Gastroesophageal sphincter (tissue), 3 donors: Measurements from ENCODE around the gene ZNF236.

ENCODE experiments used
- CTCF ChIP-seq, 4 experiments: fragments of 200-600 bp in 2 of 4; fragments of 450-650 bp in 2 of 4; sonication (generic) in 1 of 4; IDR thresholded peaks; one replicate each; pipeline ENCODE4 v1.5.1; 2017 to 2019; ENCODE audit warnings: antibody characterized with exemption in 4 of 4, mild to moderate bottlenecking in 2 of 4, moderate library complexity in 2 of 4
- EP300 ChIP-seq: sonication (generic); formaldehyde crosslinking; IDR thresholded peaks from one replicate; pipeline ENCODE4 v1.6.1; 2017; ENCODE audit warnings: antibody characterized with exemption, mild to moderate bottlenecking
- POLR2A ChIP-seq, 2 donors: fragments of 450-650 bp; IDR thresholded peaks; one replicate each; pipeline ENCODE4 v1.6.1; 2017; ENCODE audit warnings: antibody characterized with exemption in 2 of 2, mild to moderate bottlenecking in 2 of 2, moderate library complexity in 1 of 2

DNA sequence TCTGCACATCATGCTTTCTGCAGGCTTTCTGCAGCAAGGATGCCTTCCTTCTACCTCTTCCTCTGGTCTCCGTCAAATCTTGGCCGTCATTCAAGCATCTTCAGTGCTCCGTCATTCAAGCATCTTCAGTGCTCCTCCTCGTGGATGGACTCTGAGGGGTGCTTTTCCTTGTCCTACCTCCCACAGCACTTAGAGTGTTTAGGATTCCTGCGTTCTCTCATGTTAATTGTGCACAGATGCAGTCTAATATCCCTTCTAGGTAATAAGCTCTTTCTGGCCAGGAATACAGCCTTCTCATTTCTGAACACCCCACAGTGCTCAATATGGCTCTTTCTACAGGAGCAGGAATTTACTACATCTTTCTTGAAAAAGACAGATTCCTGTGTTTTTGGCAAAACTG, 59.8 kb downstream of the ZNF236 start:
- TF ChIP-seq CTCF (IDR thresholded peaks at IDR 0.05) (no peak), EP300 (no peak), POLR2A (IDR thresholded peaks at IDR 0.05) (no peak)
